ENCODE measurements around the gene TMEM131.
"Not testable (repeated sequence)": the region's sequence is repeated elsewhere in the genome, so short reads cannot be mapped to it uniquely, and the experiment has no call there.

The TMEM131 gene

DNA sequence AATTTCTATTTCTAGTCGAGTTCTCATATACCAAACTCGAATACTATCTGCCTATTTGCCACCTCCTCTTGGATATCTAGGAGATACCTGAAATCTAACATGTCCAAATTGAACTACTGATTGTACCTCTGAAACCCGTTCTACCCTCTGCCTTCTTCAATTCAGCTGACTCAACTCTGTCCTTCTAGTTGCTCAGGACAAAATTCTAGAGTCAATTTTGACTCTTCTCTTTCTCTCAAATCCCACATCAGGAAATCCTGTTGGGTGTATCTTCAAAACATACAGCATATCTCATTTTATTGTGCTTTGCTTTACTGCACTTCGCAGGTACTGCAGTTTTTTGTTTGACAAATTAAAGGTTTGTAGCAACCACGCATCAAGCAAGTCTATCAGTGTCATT lies 144.6 kb downstream of the TMEM131 start:
- no peak overlapping the region for H3K4me3 ChIP-seq (replicated peaks; ENCODE audit: low read depth, low read length)
- TF ChIP-seq, protein P1, sequence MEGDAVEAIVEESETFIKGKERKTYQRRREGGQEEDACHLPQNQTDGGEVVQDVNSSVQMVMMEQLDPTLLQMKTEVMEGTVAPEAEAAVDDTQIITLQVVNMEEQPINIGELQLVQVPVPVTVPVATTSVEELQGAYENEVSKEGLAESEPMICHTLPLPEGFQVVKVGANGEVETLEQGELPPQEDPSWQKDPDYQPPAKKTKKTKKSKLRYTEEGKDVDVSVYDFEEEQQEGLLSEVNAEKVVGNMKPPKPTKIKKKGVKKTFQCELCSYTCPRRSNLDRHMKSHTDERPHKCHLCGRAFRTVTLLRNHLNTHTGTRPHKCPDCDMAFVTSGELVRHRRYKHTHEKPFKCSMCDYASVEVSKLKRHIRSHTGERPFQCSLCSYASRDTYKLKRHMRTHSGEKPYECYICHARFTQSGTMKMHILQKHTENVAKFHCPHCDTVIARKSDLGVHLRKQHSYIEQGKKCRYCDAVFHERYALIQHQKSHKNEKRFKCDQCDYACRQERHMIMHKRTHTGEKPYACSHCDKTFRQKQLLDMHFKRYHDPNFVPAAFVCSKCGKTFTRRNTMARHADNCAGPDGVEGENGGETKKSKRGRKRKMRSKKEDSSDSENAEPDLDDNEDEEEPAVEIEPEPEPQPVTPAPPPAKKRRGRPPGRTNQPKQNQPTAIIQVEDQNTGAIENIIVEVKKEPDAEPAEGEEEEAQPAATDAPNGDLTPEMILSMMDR (IDR thresholded peaks at IDR 0.05; ENCODE audit: insufficient read depth, low read length, poor library complexity, severe bottlenecking): no peak

DNA sequence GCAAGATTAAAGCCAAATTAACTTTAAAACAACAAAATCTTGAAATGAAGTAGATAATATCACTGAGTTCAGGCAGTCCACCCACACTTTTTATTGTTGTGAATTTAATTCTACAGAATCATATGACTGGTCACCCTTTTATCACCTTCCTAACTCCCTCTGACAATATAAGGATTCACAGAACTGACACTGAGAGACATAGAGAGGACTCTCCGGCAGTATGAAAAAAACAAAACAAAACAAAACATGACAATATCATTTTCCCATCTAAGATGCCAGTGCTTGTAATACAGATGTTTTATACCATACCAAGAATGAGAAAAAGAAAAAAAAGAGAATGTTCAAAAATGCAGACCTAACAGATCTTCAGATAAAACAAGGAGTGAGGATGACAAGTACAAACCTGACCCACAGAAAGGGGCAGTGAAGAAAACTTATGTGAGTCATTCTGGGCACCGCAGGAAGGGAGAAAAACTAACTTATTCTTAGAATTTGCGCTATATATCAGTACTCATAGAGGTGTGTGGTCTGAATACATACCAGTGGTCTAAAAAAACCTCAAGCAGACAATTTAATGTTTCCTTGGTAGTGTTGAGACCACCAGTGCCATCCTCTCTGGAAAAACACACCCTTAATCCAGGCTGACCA lies 145.7 kb downstream of the TMEM131 start:
- H3K4me3 ChIP-seq (replicated peaks; ENCODE audit: low read depth, low read length): no peak overlapping the region
- DNase-seq (ENCODE audit: extremely low read depth, insufficient read length): peak; percentile 15
- TF ChIP-seq, protein P1 (IDR thresholded peaks at IDR 0.05; ENCODE audit: insufficient read depth, low read length, poor library complexity, severe bottlenecking): no peak
- no peaks in the 10 kb centered on the region for H3K27me3 ChIP-seq (replicated peaks; ENCODE audit: control insufficient read depth, insufficient read depth, low read length)
- no peaks in the 10 kb centered on the region for H3K36me3 ChIP-seq (ENCODE audit: control insufficient read depth, insufficient read depth, low read length)

More for the DNA sequence above, 144.6 kb downstream of the TMEM131 start:
- no peaks in the 10 kb centered on the region for H3K36me3 ChIP-seq (ENCODE audit: control insufficient read depth, insufficient read depth, low read length)
- DNase-seq (ENCODE audit: extremely low read depth, insufficient read length): no peak
- H3K27me3 ChIP-seq (replicated peaks; ENCODE audit: control insufficient read depth, insufficient read depth, low read length): no peaks in the 10 kb centered on the region

DNA sequence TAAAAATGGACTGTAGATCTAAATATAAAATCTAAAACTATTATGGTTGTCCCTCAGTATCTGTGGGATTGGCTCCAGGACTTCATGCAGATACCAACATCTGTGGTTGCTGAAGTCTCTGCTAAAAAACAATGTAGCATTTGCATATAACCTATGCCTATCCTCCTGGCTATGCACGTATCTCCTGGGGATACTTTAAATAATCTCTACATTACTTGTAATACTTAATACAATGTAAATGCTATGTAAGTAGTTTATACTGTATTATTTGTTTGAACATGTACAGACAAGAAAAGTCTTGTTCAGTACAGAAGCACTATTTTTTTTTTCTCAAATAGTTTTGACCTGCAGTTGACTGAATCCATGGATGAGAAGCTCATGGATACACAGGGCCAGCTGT lies 147.4 kb downstream of the TMEM131 start:
- Histone ChIP-seq H3K36me3 (ENCODE audit: control insufficient read depth, insufficient read depth, low read length) (no peaks in the 10 kb centered on the region), H3K27me3 (replicated peaks; ENCODE audit: control insufficient read depth, insufficient read depth, low read length) (no peaks in the 10 kb centered on the region), H3K4me3 (replicated peaks; ENCODE audit: low read depth, low read length) (no peak overlapping the region)
- TF ChIP-seq, protein P1 (IDR thresholded peaks at IDR 0.05; ENCODE audit: insufficient read depth, low read length, poor library complexity, severe bottlenecking): no peak
- no peak for DNase-seq (ENCODE audit: extremely low read depth, insufficient read length)

DNA sequence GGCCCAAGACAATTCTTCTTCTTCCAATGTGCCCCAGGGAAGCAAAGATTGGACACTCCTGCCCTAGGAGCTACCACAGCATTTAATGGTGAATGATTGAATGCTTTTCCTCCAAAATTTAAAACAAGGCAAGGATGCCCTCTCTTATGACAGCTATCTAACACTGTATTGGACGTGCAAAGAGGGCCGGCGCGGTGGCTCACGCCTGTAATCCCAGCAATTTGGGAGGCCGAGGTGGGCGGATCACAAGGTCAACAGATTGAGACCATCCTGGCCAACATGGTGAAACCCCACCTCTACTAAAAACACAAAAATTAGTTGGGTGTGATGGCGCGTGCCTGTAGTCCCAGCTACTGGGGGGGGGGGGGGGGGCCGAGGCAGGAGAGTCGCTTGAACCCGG lies 149.0 kb downstream of the TMEM131 start:
- H3K36me3 ChIP-seq (ENCODE audit: control insufficient read depth, insufficient read depth, low read length); H3K4me3 ChIP-seq (replicated peaks; ENCODE audit: low read depth, low read length); DNase-seq (ENCODE audit: extremely low read depth, insufficient read length); H3K27me3 ChIP-seq (replicated peaks; ENCODE audit: control insufficient read depth, insufficient read depth, low read length): not testable (repeated sequence)

DNA sequence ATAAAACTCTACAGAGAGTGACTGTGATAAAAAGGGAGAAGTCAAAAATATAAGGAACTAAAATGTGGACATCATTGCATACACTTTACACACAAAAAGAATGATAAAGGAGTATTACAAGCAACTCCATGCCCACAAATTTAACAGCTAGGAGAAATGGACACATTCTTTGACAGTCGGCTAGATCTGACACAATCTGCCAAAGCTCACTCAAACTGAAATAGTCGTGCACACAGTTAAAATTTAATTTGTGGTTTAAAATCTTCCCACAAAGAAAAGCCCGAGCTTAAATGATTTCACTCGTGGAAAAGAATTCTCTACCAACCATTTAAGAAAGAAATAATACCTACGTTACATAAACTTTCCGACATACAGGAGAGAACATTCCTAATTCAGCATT lies 149.9 kb downstream of the TMEM131 start:
- TF ChIP-seq, protein P1 (IDR thresholded peaks at IDR 0.05; ENCODE audit: insufficient read depth, low read length, poor library complexity, severe bottlenecking): no peak
- DNase-seq (ENCODE audit: extremely low read depth, insufficient read length): no peak

DNA sequence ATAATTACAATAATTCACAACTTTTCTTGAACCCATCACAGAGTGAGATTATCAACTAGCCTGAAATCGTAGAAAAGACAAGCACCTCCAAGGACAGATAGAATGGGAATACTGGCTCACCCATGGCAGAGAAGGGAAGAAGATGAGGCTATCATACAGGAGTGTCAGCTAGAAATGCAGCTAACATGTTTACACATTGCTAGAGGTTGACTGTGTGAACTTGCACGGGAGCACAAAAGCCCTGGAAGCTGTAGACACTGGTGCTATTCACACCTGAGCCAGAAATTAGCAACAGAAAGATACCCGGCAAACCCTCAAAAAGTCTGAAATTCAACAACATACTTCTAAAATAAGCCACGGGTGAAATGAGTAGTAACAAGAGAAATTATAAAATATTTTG lies 150.6 kb downstream of the TMEM131 start:
- no peak for DNase-seq (ENCODE audit: extremely low read depth, insufficient read length)
- TF ChIP-seq, protein P1 (IDR thresholded peaks at IDR 0.05; ENCODE audit: insufficient read depth, low read length, poor library complexity, severe bottlenecking): no peak
- Histone ChIP-seq H3K36me3 (ENCODE audit: control insufficient read depth, insufficient read depth, low read length) (peaks cover under 1% of the 10 kb centered on the region; the same call in 1 of the 2 replicates), H3K4me3 (replicated peaks; ENCODE audit: low read depth, low read length) (no peak overlapping the region), H3K27me3 (replicated peaks; ENCODE audit: control insufficient read depth, insufficient read depth, low read length) (no peaks in the 10 kb centered on the region)

More for the DNA sequence above, 149.9 kb downstream of the TMEM131 start:
- no peaks in the 10 kb centered on the region for H3K27me3 ChIP-seq (replicated peaks; ENCODE audit: control insufficient read depth, insufficient read depth, low read length)
- no peak overlapping the region for H3K4me3 ChIP-seq (replicated peaks; ENCODE audit: low read depth, low read length)
- H3K36me3 ChIP-seq (ENCODE audit: control insufficient read depth, insufficient read depth, low read length): no peaks in the 10 kb centered on the region; the same call in 1 of the 2 replicates

Measured in GM06990 (cell line).